Tibial nerve (tissue), 4 donors: ENCODE results near the gene IGFALS. TPM values are rescaled to one million over a fixed set of nuclear protein-coding genes. Genes with fewer than 3 reads are reported as not detected.

Experiments
- DNase-seq, 2 donors: peaks; one replicate each; pipeline ENCODE4 v3.0.0-alpha.2; 2019; ENCODE audit warnings: low spot score in 2 of 2
- H3K27ac ChIP-seq, 4 donors: fragments of 200-600 bp; sonication (generic) in 3 of 4; one replicate each; pipeline ENCODE4 v1.5.1; 2017 to 2019; ENCODE audit warnings: mild to moderate bottlenecking in 1 of 4
- H3K27me3 ChIP-seq, 2 donors: fragments of 200-600 bp; sonication (generic) in 1 of 2; one replicate each; pipeline versions ENCODE4 v1.5.1 to v1.6.0; 2017 to 2019
- H3K36me3 ChIP-seq, 3 donors: fragments of 200-600 bp; sonication (generic); one replicate each; pipeline ENCODE4 v1.5.1; 2018 to 2019
- H3K4me1 ChIP-seq, 4 donors: fragments of 200-600 bp; sonication (generic) in 3 of 4; one replicate each; pipeline ENCODE4 v1.5.1; 2017 to 2019
- H3K4me3 ChIP-seq, 4 donors: fragments of 200-600 bp; sonication (generic) in 3 of 4; one replicate each; pipeline ENCODE4 v1.5.1; 2017 to 2019; ENCODE audit warnings: mild to moderate bottlenecking in 1 of 4, moderate library complexity in 1 of 4
- H3K9me3 ChIP-seq, 4 donors: fragments of 200-600 bp; sonication (generic) in 3 of 4; one replicate each; pipeline ENCODE4 v1.5.1; 2017 to 2019
- CTCF ChIP-seq, 5 experiments: fragments of 200-600 bp in 3 of 5; fragments of 450-650 bp in 2 of 5; sonication (generic) in 3 of 5; IDR thresholded peaks; one replicate each; pipeline ENCODE4 v1.5.1; 2016 to 2019; ENCODE audit warnings: antibody characterized with exemption in 5 of 5, mild to moderate bottlenecking in 3 of 5, moderate library complexity in 2 of 5
- EP300 ChIP-seq, 2 donors: sonication (generic); formaldehyde crosslinking; IDR thresholded peaks; one replicate each; pipeline ENCODE4 v1.6.1; 2017; ENCODE audit warnings: antibody characterized with exemption in 2 of 2, mild to moderate bottlenecking in 1 of 2
- POLR2A ChIP-seq, 2 donors: fragments of 450-650 bp; IDR thresholded peaks; one replicate each; pipeline ENCODE4 v1.6.1; 2017; ENCODE audit warnings: antibody characterized with exemption in 2 of 2, mild to moderate bottlenecking in 2 of 2, moderate library complexity in 2 of 2
- WGBS, 2 donors: methylation state at CpG; one replicate each; pipeline ENCODE4 v1.1.5; 2018; 5-methylcytosine and 5-hydroxymethylcytosine counted together
- total RNA-seq, 4 donors: library from RNA; depleted of rRNA; stranded (reverse); fragments of >200 nt; gene quantifications; one replicate each; pipeline ENCODE4 v1.1.0, GENCODE V29; 2016

The IGFALS gene
- total RNA-seq, 4 donors from 2014 or later = 0.63 to 1.6 TPM; not detected in 2

DNA sequence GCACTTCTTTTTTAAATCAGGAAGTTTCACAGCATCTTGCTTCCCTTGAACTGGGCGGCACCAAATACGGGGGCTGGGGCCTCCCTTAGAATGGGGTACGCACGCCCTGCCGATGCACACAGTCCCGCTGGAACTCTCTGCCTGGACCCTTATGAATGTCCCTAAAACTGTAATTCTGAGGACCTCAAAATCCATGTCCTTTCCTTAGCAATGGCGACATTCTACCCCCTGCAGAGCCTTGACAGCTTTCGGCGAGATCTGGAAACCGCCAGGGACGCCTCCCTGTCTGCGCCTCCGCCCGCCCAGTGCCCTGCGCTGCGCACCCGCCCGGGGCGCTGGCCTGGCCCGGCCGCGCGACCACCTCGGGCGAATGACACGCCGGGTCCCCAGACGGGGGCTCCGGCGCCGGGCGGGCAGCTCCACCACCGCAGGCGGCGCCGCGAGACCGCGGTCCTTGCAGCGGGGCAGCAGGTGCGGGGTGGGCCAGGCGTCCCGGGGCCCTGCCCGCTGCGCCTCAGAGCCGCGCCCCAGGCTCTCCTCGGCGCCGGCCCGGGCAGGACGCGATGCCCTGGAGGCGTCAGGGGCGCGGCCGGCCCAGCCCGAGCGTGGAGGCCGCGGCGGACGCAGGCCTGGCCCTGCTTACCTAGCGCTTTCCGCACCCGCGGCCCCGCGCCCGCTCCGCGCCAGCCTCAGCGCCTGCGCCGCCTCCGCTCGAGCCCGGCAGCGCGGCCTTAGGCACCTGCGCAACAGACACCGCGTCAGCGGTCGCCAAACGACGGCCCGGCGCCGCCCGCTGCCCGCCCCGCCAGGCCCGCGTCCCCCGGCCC lies 32.6 kb upstream of the IGFALS start:
- WGBS, 2 donors = 3 to 5% methylated on average over 41 to 53 of the region's 96 CpGs
- Histone ChIP-seq H3K27me3 (no peaks in the 10 kb centered on the region), H3K9me3 (no peaks in the 10 kb centered on the region), H3K27ac (peak overlapping the region in 3 of 4 donors; percentile 36 to 86 (median 81)), H3K4me3 (peak overlapping the region; percentile 42 to 69 (median 57)), H3K4me1 (peaks cover 0 to 63% (median 23%) of the 10 kb centered on the region in 4 donors), H3K36me3 (peaks cover 0 to 40% (median 11%) of the 10 kb centered on the region in 3 donors)
- no peak for TF ChIP-seq POLR2A (IDR thresholded peaks at IDR 0.05)
- TF ChIP-seq CTCF (IDR thresholded peaks at IDR 0.05) = no peak
- TF ChIP-seq EP300 (IDR thresholded peaks at IDR 0.05) = no peak
- no peak for DNase-seq

DNA sequence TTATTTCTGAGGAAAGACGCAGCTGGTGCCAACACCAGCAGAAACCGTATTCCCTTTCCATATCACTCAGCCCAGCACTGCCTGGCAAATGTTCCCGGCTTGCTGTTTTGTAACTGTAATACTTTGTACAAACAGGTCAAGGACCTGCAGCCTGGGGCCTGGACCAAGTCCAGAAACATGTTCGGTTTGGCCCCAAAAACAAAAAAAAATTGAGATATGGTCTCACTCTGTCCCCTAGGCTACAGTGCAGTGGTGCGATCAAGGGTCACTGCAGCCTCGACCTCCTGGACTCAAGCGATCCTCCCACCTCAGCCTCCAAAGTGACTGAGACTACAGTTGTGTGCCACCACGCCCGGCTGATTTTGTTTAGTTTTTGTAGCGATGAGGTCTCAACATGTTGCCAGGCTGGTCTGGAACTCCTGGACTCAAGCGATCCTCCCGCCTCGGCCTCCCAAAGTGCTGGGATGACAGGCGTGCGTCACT lies 31.9 kb upstream of the IGFALS start:
- TF ChIP-seq POLR2A (IDR thresholded peaks at IDR 0.05) (no peak), EP300 (IDR thresholded peaks at IDR 0.05) (no peak), CTCF (IDR thresholded peaks at IDR 0.05) (no peak)
- Histone ChIP-seq H3K36me3 (peaks cover 0 to 40% (median 11%) of the 10 kb centered on the region in 3 donors), H3K9me3 (no peaks in the 10 kb centered on the region), H3K27me3 (no peaks in the 10 kb centered on the region), H3K4me1 (peaks cover 0 to 61% (median 23%) of the 10 kb centered on the region in 4 donors), H3K4me3 (peak overlapping the region; percentile 42 to 69 (median 57)), H3K27ac (peak overlapping the region in 3 of 4 donors; percentile 36 to 86 (median 78))
- no peak for DNase-seq
- WGBS, 2 donors = 70 to 73% methylated on average over 15 of the region's 15 CpGs

- WGBS, 2 donors = 37 to 58% methylated on average over 9 of the region's 9 CpGs
- Histone ChIP-seq H3K4me1 (peaks cover 0 to 45% (median 20%) of the 10 kb centered on the region in 4 donors), H3K9me3 (no peaks in the 10 kb centered on the region), H3K4me3 (no peak overlapping the region), H3K27ac (no peak overlapping the region), H3K27me3 (no peaks in the 10 kb centered on the region), H3K36me3 (peaks cover 0 to 43% (median 15%) of the 10 kb centered on the region in 3 donors)
- DNase-seq = no peak
- TF ChIP-seq CTCF (IDR thresholded peaks at IDR 0.05) (no peak), EP300 (IDR thresholded peaks at IDR 0.05) (no peak), POLR2A (IDR thresholded peaks at IDR 0.05) (no peak)
Observed at GRCh38 chr16:1823821-1824220, 30.3 kb upstream of the IGFALS start.

- H3K4me1 ChIP-seq = peaks cover 0 to 35% (median 14%) of the 10 kb centered on the region in 4 donors
- no peak overlapping the region for H3K27ac ChIP-seq
- no peaks in the 10 kb centered on the region for H3K27me3 ChIP-seq
- no peak overlapping the region for H3K4me3 ChIP-seq
- H3K9me3 ChIP-seq = no peaks in the 10 kb centered on the region
- 91% methylated on average over 15 to 16 of the region's 16 CpGs for WGBS, 2 donors
- H3K36me3 ChIP-seq = peaks cover 0 to 52% (median 15%) of the 10 kb centered on the region in 3 donors
- no peak for DNase-seq
- TF ChIP-seq CTCF (IDR thresholded peaks at IDR 0.05) (no peak), EP300 (IDR thresholded peaks at IDR 0.05) (no peak), POLR2A (IDR thresholded peaks at IDR 0.05) (no peak)
Observed at GRCh38 chr16:1822801-1823200, 29.3 kb upstream of the IGFALS start.
